Left ventricle myocardium inferior (tissue), 1 donor: Measurements from ENCODE around the gene PRR33. TPM values are rescaled to one million over a fixed set of nuclear protein-coding genes. Genes with fewer than 3 reads are reported as not detected.

Source experiments
- DNase-seq: peaks from one replicate; pipeline ENCODE4 v3.0.0-alpha.2; 2020
- H3K27ac ChIP-seq: fragments of 200-600 bp; replicated peaks from 2 replicates; pipeline ENCODE4 v1.8.0; 2021
- H3K27me3 ChIP-seq: fragments of 200-600 bp; 2 replicates; pipeline ENCODE4 v1.8.0; 2021; ENCODE audit warnings: low read depth
- H3K36me3 ChIP-seq: fragments of 200-600 bp; 2 replicates; pipeline ENCODE4 v1.8.0; 2021
- H3K4me1 ChIP-seq: fragments of 200-600 bp; 2 replicates; pipeline ENCODE4 v1.8.0; 2021
- H3K4me3 ChIP-seq: fragments of 200-600 bp; 2 replicates; pipeline ENCODE4 v1.8.0; 2021; ENCODE audit warnings: mild to moderate bottlenecking, moderate library complexity
- H3K9me3 ChIP-seq: fragments of 200-600 bp; replicated peaks from 2 replicates; pipeline ENCODE4 v1.8.0; 2021
- intact Hi-C: fragments of 100-400 bp; cut with micrococcal nuclease; formaldehyde crosslinking; loops from one replicate; pipeline ENCODE4 v1.11.0; 2022
- total RNA-seq: library from RNA; stranded (reverse); fragmentation: NEBNext Ultra II Directional; extraction: Animal tissue kit (Norgen Biotek cat#: 25700); gene quantifications from one replicate; pipeline ENCODE4 v1.2.1, GENCODE V29; 2021
- TF ChIP-seq, protein P1 (sequence below): fragments of 200-600 bp; IDR thresholded peaks from 2 replicates; pipeline ENCODE4 v1.8.0; 2021; ENCODE audit warnings: antibody characterized with exemption, mild to moderate bottlenecking, borderline replicate concordance
- donor health status: DM: no; HTN: yes; CAD: no; lungs with severe emphysema.

PRR33 gene
- total RNA-seq, 1 donor from 2014 or later, result 2.4 TPM

DNA sequence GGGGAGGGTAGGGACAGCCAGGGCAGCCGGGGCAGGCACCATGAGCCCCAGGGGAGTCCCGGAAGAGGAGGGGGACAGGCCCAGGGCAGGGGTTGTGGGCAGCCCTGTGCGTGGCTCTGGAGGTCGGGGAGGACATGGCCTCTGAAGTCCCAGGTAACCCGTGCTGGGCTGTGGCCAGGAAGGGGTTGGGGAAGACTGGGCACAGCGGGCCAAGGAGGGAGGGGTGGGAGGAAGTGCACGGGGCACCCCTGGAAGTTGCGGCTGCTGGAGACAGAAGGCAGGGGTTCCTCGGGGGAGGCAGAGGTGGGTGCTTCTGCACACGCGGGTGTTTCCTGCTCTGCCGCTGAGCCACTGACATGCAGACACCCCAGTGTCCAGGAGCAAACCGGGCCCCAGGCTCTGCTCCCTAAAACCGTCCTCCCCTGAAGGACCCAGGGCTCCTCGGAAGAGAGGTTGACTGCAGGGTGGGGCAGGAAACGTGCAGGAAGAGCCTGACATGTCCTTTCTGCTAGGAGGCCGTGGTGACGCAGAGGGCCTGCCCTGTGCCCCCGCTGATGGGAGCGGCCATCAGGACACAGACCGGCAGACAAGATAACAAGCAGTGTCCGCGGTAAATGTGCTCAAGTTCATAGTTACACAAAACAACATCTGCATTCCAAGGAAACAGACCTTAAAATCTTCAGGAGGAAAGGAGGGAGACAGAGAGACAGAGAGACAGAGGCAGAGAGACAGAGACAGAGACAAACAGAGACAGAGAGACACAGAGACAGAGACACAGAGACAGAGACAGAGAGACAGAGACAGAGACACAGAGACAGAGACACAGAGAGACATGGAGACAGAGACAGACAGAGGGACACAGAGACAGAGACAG, 47.2 kb downstream of the PRR33 start:
- intact Hi-C loops, result no loop called here
- Histone ChIP-seq H3K9me3 (no peaks in the 10 kb centered on the region), H3K4me3 (no peak overlapping the region), H3K4me1 (peaks cover 51% of the 10 kb centered on the region), H3K36me3 (no peaks in the 10 kb centered on the region), H3K27me3 (no peaks in the 10 kb centered on the region), H3K27ac (peak overlapping the region; percentile 80)
- TF ChIP-seq, protein P1, sequence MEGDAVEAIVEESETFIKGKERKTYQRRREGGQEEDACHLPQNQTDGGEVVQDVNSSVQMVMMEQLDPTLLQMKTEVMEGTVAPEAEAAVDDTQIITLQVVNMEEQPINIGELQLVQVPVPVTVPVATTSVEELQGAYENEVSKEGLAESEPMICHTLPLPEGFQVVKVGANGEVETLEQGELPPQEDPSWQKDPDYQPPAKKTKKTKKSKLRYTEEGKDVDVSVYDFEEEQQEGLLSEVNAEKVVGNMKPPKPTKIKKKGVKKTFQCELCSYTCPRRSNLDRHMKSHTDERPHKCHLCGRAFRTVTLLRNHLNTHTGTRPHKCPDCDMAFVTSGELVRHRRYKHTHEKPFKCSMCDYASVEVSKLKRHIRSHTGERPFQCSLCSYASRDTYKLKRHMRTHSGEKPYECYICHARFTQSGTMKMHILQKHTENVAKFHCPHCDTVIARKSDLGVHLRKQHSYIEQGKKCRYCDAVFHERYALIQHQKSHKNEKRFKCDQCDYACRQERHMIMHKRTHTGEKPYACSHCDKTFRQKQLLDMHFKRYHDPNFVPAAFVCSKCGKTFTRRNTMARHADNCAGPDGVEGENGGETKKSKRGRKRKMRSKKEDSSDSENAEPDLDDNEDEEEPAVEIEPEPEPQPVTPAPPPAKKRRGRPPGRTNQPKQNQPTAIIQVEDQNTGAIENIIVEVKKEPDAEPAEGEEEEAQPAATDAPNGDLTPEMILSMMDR, result no peak
- DNase-seq, result peak; percentile 73

DNA sequence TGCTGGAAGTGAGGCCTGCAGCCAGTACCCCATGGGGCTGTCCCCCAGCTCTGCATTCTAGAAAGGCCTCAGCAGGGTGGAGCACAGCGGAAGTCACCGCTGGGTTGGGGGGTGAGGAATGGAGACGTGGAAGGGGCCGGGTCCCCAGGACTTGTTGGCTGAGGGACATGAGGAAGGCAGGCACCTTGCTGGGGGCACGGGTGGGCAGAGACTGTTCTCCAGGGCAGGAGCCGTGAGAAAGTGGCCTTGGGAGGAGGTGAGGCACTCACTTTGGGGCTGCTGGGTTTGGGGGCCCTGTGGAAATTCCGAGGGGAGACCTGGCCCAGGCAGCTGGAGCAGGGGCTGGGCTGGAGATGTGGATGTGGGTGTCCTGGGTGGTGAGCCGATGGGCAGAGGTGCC, 47.9 kb downstream of the PRR33 start:
- H3K9me3 ChIP-seq, result no peaks in the 10 kb centered on the region
- no peak overlapping the region for H3K4me3 ChIP-seq
- intact Hi-C loops, result no loop called here
- H3K36me3 ChIP-seq, result no peaks in the 10 kb centered on the region
- no peak for DNase-seq
- peaks cover 56% of the 10 kb centered on the region for H3K4me1 ChIP-seq
- no peaks in the 10 kb centered on the region for H3K27me3 ChIP-seq
- TF ChIP-seq, protein P1, result no peak
- H3K27ac ChIP-seq, result peak overlapping the region; percentile 80

DNA sequence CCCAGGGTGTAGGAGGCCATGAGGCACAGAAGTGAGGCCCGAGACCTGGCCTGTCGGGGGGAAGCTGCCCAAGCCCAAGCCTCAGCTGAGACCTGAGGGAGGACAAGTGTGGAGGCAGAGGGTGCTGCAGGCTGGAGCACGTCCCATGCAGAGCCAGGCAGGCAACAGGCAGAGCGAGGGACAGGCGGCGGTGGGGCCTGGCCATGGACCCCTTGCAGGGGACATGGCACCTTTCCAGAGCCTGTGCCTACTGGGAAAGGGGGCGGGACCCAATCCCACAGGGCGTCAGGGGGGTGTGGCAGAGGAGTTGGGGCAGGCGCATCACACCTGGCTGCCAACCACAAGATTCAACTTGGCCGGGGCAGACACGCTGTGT, 48.6 kb downstream of the PRR33 start:
- intact Hi-C loops, result no loop called here
- Histone ChIP-seq H3K4me3 (no peak overlapping the region), H3K9me3 (no peaks in the 10 kb centered on the region), H3K36me3 (no peaks in the 10 kb centered on the region), H3K4me1 (peaks cover 59% of the 10 kb centered on the region), H3K27me3 (no peaks in the 10 kb centered on the region), H3K27ac (peak overlapping the region; percentile 80)
- TF ChIP-seq, protein P1, result no peak
- DNase-seq, result no peak

DNA sequence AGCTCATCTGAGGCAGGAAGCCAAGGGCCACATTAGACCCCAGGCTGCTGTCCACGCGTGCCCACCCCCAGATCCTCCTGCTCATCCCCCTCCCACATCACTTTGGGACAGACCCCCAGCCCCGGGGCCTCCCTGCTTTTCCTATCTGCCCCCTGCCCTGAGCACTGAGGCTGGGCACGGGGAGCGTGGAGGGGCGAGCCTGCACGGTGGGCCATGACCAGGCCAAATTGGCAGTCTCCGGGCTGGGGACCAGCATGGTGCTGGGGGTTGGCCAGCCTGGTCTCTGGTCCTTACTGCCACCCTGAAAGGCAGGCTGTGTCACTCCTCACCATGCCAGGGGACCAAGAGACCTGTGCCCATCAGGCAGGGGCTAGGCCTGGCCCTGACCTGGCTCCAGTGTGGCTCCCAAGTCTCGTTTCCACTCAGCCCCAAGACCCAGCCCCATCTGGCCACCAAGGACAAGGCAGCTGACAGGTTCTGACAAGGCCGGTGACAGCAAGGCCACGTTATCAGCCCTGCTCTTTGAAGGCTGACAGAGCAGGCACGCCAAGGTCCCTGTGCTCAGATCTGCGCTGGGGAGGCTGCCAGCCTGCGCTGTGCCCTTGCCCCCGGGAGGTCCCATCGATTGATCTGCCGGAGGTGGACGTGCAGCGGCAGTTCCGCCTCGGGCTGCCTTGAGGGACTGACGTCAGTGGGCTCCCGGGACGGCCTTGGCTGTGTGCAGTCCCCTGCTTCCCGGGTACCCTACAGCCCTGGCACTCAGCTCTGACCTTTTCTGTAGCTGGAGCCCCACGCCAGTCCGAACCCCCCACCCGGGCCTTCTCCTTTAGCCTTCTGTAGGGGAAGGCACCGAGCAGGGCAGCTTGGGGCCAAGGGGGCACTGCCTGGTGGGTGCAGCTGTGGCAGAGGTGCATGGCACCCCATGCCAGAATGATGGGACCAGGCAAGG, 49.3 kb downstream of the PRR33 start:
- TF ChIP-seq, protein P1, result no peak
- Histone ChIP-seq H3K27me3 (no peaks in the 10 kb centered on the region), H3K4me1 (peaks cover 66% of the 10 kb centered on the region), H3K9me3 (no peaks in the 10 kb centered on the region), H3K27ac (peak overlapping the region; percentile 80), H3K4me3 (no peak overlapping the region), H3K36me3 (no peaks in the 10 kb centered on the region)
- peak; percentile 78 for DNase-seq
- intact Hi-C loops, result no loop called here

DNA sequence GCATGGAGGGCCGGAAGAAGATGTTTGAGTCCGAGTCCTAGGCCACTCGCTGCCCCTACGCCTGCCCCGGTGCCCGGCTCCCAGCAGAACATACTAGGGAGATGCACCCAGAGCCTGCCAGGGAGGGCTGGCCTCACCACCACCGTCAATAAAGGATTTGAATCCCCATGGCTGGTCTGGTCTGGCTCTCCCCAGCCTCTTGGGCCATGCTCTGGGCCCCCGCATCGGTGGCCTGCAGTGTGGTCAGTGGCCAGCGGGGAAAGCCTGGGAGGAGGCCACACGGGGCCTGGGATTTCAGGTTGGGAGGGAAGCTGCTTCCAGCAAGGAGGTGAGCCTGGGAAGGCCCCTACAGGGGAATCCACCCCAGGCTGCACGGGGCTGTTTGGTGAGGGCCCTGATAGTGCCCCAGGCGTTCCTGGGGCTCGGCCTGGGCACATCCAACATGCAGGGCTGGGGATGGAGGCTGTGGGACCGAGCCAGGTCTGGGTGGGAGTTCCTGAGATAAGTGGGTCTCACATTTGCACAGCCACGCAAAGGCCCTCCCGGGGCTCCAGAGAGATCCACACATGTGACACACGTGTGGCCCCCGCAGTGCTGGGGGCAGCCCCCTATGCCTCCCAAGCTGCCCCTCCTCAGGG, 50.1 kb downstream of the PRR33 start:
- DNase-seq, result peak; percentile 15
- peak overlapping the region; percentile 80 for H3K27ac ChIP-seq
- H3K27me3 ChIP-seq, result no peaks in the 10 kb centered on the region

More for the DNA sequence above, 50.1 kb downstream of the PRR33 start:
- Histone ChIP-seq H3K9me3 (no peaks in the 10 kb centered on the region), H3K4me1 (peaks cover 68% of the 10 kb centered on the region), H3K36me3 (no peaks in the 10 kb centered on the region), H3K4me3 (no peak overlapping the region)
- TF ChIP-seq, protein P1, result no peak
- intact Hi-C loops, result no loop called here
